Pulmonary artery endothelial cell (primary cell): ENCODE results near the gene GALNT14. TPM values are rescaled to one million over a fixed set of nuclear protein-coding genes. Genes with fewer than 3 reads are reported as not detected.

Experiments used
- DNase-seq: peaks from one replicate; pipeline ENCODE4 v3.0.0-alpha.2; 2011; ENCODE audit warnings: low read depth, low spot score
- total RNA-seq: library from RNA; depleted of rRNA; stranded (reverse); fragments of >200 nt; gene quantifications from 2 replicates; pipeline ENCODE4 v1.2.3, GENCODE V29; 2014

GALNT14 gene
- total RNA-seq, 1 donor from 2014 or later, result not detected

- DNase-seq, result no peak
Observed at GRCh38 chr2:31088504-31089195, 49.6 kb downstream of the GALNT14 start.

GRCh38 chr2:31087491-31087890, 50.7 kb downstream of the GALNT14 start:
- no peak for DNase-seq

GRCh38 chr2:31086590-31086989, 51.6 kb downstream of the GALNT14 start:
- DNase-seq, result no peak

GRCh38 chr2:31083234-31083993, 54.8 kb downstream of the GALNT14 start:
- no peak for DNase-seq

GRCh38 chr2:31082002-31082401, 56.2 kb downstream of the GALNT14 start:
- no peak for DNase-seq

GRCh38 chr2:31081492-31081891, 56.7 kb downstream of the GALNT14 start:
- DNase-seq, result no peak

GRCh38 chr2:31080361-31080760, 57.9 kb downstream of the GALNT14 start:
- DNase-seq, result no peak

- no peak for DNase-seq
Observed at GRCh38 chr2:31079665-31080064, 58.6 kb downstream of the GALNT14 start.

- no peak for DNase-seq
Observed at GRCh38 chr2:31078579-31079105, 59.6 kb downstream of the GALNT14 start.

GRCh38 chr2:31078011-31078410, 60.2 kb downstream of the GALNT14 start:
- no peak for DNase-seq

- no peak for DNase-seq
Observed at GRCh38 chr2:31075941-31076590, 62.2 kb downstream of the GALNT14 start.

GRCh38 chr2:31075431-31075830, 62.8 kb downstream of the GALNT14 start:
- DNase-seq, result no peak

GRCh38 chr2:31071741-31072140, 66.5 kb downstream of the GALNT14 start:
- no peak for DNase-seq

GRCh38 chr2:31070339-31071125, 67.7 kb downstream of the GALNT14 start:
- DNase-seq, result no peak

- DNase-seq, result no peak
Observed at GRCh38 chr2:31069643-31070325, 68.5 kb downstream of the GALNT14 start.

- no peak for DNase-seq
Observed at GRCh38 chr2:31067259-31067658, 71.0 kb downstream of the GALNT14 start.

GRCh38 chr2:31066551-31066950, 71.7 kb downstream of the GALNT14 start:
- DNase-seq, result no peak

GRCh38 chr2:31066086-31066485, 72.2 kb downstream of the GALNT14 start:
- no peak for DNase-seq

- no peak for DNase-seq
Observed at GRCh38 chr2:31065356-31065755, 72.9 kb downstream of the GALNT14 start.

- no peak for DNase-seq
Observed at GRCh38 chr2:31060397-31060796, 77.8 kb downstream of the GALNT14 start.
